ENCODE data around the gene PUM2. TPM values are rescaled to one million over a fixed set of nuclear protein-coding genes. Genes with fewer than 3 reads are reported as not detected.

PUM2 gene
- total and polyA plus RNA-seq, 2 of the 13 experiments (the other 11 are each of a cell fraction or from before 2014, with no cell fraction given), result 69.6 to 69.8 TPM

- no peak for TF ChIP-seq ZFP41 (CRISPR knock-in tag; IDR thresholded peaks at IDR 0.05; ENCODE audit: borderline replicate concordance)
- 0 out of 2 replicates have a peak, but pooled peaks have one; percentile 2 for TF ChIP-seq RBFOX2 (IDR thresholded peaks at IDR 0.05; ENCODE audit: low read depth, low read length)
- no peak for TF ChIP-seq ATRX (CRISPR knock-in tag; IDR thresholded peaks at IDR 0.05; ENCODE audit: borderline replicate concordance)
- no peak for TF ChIP-seq ZNF20 (CRISPR knock-in tag; IDR thresholded peaks at IDR 0.05)
- no peak for TF ChIP-seq HNRNPLL (IDR thresholded peaks at IDR 0.05; ENCODE audit: low read depth, low read length, poor library complexity, severe bottlenecking)
- no peak for TF ChIP-seq ZUFSP (CRISPR knock-in tag; IDR thresholded peaks at IDR 0.05; ENCODE audit: borderline replicate concordance)
- no peak for TF ChIP-seq ETV5 (CRISPR knock-in tag; IDR thresholded peaks at IDR 0.05; ENCODE audit: borderline replicate concordance)
- no peak for TF ChIP-seq HMG20A (CRISPR knock-in tag; IDR thresholded peaks at IDR 0.05; ENCODE audit: borderline replicate concordance)
- TF ChIP-seq ZNF275 (CRISPR knock-in tag; IDR thresholded peaks at IDR 0.05; ENCODE audit: borderline replicate concordance), result no peak
- 0 out of 2 replicates have a peak, but pooled peaks have one; percentile 15 for TF ChIP-seq THAP9 (CRISPR knock-in tag; IDR thresholded peaks at IDR 0.05; ENCODE audit: borderline replicate concordance)
- TF ChIP-seq ZNF329 (CRISPR knock-in tag; IDR thresholded peaks at IDR 0.05; ENCODE audit: low read depth), result no peak
- no peak for TF ChIP-seq ZNF644 (CRISPR knock-in tag; IDR thresholded peaks at IDR 0.05; ENCODE audit: low read depth)
- peak; percentile 17 for TF ChIP-seq RBM39 (IDR thresholded peaks at IDR 0.05; ENCODE audit: low read depth, low read length, poor library complexity, severe bottlenecking)
- peak; percentile 25; the same call in 1 of the 2 replicates for TF ChIP-seq ZBTB33 (CRISPR knock-in tag; IDR thresholded peaks at IDR 0.05)
- 0 out of 2 replicates have a peak, but pooled peaks have one; percentile 4 for TF ChIP-seq ZFY (CRISPR knock-in tag; IDR thresholded peaks at IDR 0.05)
Measured at GRCh38 chr2:20211860-20212458, 138.7 kb downstream of the PUM2 start (continued).
